D341Med (cell line): ENCODE data around the gene AP3D1.
"Not testable (repeated sequence)": the region's sequence is repeated elsewhere in the genome, so short reads cannot be mapped to it uniquely, and the experiment has no call there.

Experiments
- DNase-seq: peaks from one replicate; pipeline ENCODE4 v3.0.0; 2012; ENCODE audit warnings: low spot score

Gene AP3D1

GRCh38 chr19:2149980-2150793 is 1.2 kb downstream of the AP3D1 start:
- no peak for DNase-seq

- DNase-seq, result no peak
These were observed 2.8 kb downstream of the AP3D1 start for GRCh38 chr19:2148482-2149135.

GRCh38 chr19:2145831-2146241 is 5.5 kb downstream of the AP3D1 start:
- peak; percentile 20 for DNase-seq

- peak; percentile 22 for DNase-seq
These were observed 7.2 kb downstream of the AP3D1 start for GRCh38 chr19:2144190-2144589.

- DNase-seq, result peak; percentile 25
These were observed 9.1 kb downstream of the AP3D1 start for GRCh38 chr19:2142173-2142829.

DNA sequence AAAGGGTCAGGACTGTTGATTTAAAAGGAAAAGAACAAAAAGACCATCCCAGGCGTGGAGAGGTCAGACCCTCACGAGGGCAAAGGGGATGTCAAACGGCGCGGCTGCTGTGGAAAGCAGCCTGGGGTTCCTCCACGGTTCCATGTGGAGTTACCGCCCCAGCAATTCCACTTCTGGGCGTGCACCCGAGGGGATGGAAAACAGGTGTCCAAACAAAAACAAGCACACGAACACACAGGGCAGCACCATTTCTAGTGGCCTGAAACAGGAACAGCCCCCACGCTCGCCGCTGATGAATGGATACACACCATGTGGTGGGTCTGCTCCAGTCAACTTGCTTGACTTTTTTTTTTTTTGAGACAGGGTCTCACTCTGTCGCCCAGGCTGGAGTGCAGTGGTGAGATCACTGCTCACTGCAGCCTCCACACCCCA is 11.2 kb downstream of the AP3D1 start:
- no peak for DNase-seq

DNA sequence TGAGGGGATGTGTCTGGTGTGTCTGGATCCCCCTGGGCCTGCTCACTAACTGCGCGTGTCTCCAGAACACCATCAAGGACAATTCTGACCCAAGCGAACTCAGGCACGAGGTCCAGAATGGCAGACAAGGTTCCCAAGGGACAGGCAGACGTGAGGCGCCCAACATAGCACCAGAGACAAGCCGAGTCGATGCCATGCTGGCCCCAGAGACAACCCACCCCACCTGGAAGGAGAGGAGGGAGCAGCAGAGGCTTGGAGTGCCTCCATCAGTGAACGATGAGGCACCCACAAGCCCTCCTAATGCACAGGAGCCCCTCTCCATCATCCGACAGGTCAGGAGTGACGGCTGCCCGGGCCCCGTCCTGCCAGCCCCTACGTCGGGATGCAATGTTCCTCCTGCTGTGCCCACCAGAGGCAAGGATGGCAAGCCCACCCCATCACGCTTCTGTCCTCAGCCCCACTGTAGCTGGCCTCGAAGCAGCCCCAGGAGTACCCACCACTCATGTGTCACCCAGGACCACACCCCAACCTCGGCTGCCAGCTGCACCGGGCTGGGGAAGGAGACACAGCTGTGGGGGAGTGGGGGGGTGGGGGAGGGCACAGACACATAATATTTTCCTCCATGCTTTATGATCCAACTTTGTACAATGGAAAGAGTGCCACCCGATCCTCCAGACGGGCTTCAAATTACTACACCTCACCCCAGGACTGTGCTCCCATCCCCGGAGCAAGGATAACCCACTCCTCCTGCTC is 11.8 kb downstream of the AP3D1 start:
- DNase-seq, result no peak

DNA sequence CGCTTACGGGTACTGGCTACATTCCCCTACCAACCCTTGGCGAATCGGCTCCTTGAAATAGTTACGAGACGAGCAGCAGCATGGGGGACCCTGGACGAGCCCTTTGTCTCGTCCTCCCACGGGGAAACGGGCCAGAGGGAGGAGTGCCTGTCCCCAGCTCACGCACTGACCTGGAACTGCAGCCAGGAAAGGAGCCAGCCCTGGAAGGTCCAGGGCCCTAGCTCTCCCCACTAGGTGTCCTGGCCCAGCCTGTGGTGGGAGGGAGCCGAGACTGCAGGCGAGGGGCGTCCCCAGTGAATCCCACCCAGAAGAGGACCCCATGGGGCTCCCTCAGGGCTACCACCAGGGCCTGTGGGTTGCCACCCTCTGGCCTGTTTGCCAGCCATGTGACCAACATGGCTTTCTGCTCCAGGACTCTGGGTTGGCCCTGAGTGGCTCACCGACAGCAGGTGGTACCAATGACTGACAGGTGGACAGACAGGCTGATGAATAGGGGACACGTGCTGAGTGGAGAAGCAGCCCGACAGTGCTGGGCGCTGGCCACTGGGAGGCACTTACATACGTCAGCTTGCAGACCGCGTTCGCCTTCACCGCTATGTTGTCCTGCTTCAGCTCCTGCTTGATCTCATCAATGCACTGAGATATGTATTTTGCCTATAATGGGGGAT is 13.2 kb downstream of the AP3D1 start:
- DNase-seq, result no peak

GRCh38 chr19:2136796-2137195 is 14.6 kb downstream of the AP3D1 start:
- no peak for DNase-seq

- DNase-seq, result no peak
These were observed 15.6 kb downstream of the AP3D1 start for GRCh38 chr19:2135474-2136402.

DNA sequence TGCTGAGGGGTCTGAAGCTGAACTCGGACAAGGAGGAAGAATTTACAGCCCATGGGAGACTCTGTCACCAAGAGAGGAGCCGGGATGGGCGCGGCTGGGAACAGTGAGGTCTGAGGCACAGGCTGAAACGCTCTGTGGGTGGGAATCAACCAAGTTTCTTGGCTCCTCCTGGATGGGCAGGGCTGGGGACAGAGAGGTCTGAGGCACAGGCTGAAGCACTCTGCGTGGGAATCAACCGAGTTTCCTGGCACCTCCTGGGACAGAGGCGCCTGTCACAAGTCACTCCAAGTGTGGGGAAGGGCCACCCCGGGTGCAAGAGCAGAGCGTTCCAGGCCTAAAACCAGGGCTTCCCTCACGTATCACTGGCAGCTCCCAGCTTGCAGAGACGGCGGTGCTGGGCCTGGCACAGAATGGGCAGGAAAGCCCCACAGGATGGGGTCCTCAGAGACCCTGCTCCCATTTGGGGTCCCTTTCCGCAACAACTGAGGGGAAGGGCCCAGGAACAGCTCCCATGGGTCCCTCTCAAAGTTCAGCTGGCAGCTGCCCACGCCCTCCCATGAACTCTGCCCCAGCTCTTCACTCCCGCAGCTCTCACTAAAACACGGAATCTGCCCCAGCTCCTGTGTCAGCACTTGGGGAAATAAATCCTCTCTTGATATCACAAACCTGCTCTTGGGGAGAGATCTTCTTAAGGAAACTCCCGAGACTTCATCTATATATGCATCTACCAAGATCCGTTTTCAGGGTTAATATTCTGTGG is 18.5 kb downstream of the AP3D1 start:
- no peak for DNase-seq

GRCh38 chr19:2132191-2132590 is 19.2 kb downstream of the AP3D1 start:
- no peak for DNase-seq

DNA sequence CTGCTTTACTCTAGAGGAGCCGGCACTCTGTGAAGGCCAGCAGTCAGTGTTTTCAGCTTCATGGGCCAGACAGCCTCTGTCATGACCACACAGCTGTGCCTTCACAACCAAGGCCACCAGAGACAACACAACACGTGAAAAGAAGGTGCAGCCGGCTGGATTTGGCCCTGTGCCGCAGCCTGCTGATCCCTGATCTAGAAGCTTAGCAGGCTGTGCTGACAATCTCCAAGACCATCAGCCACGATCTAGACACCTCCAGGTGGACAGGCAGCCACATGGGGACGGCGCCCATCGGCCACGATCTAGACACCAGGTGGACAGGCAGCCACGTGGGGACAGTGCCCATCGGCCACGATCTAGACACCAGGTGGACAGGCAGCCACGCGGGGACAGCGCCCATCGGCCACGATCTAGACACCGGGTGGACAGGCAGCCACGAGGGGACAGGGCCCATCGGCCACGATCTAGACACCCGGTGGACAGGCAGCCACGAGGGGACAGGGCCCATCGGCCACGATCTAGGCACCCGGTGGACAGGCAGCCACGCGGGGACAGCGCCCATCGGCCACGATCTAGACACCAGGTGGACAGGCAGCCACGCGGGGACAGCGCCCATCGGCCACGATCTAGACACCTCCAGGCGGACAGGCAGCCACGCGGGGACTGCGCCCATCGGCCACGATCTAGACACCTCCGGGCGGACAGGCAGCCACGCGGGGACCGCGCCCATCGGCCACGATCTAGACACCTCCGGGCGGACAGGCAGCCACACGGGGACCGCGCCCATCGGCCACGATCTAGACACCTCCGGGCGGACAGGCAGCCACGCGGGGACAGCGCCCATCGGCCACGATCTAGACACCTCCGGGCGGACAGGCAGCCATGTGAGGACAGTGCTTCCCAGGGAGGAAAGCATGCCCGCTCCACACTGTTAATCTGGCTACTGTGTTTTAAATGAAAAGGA is 20.1 kb downstream of the AP3D1 start:
- not testable (repeated sequence) for DNase-seq

DNA sequence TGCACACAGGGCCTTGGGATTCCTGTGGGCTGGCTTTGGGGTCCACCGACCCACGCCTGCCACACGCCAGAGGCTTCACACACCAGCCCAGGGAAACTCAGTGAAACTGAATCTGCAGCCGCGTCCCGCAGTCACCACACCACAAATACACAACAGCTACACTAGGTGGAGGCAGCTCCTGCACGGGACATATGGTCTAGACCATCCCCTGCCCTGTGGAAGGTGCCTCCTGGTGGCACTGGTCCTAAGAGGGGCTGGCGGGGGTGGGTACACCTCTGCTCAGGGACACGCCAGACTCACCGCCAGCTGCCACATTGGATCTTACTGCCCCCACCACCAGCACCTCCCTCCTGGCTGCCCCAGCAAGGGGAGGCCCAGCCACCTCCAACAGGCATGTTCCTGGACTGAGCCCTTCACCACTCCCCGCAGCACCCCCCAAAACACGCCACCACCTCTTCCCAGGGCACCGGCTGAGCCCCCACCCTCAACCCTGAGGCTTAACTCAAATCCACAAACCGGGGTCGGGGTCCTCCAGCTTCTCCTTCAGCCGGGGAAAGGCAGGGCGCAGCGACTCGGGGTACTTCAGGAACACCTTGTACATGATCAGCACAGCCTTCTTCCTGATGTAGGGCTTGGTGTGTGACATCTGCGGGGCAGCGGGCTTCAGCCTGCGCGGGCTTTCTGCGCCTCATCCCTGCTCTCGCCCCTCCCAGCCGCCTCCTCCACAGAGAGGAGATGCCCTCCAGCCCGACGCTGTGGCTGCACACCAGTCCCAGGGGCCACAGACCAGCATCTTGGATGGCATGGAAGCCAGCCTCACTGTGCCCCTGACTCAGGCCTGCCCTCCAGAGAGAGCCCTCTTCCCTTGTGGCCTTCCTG is 21.2 kb downstream of the AP3D1 start:
- no peak for DNase-seq

DNA sequence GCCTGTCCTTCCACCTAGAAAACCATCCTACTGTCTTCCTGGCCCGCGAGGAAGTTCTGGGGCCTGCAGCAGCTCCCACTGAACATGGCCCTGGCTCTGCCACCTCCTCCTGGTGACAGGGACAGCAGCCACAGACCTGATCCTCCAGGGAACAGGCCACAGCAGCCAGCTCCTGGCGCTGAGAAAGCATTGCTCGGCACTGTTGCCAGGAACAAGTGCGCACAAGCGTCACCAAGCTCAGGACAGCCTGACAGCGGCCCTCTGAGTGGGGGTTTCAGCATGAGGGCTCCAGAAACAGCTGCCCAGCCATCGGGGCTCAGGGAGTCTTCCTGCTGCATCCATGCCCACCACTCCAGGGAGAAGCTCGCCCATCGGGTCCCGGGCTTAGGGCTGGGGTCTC is 21.9 kb downstream of the AP3D1 start:
- DNase-seq, result no peak

GRCh38 chr19:2129022-2129421 is 22.3 kb downstream of the AP3D1 start:
- DNase-seq, result no peak

DNA sequence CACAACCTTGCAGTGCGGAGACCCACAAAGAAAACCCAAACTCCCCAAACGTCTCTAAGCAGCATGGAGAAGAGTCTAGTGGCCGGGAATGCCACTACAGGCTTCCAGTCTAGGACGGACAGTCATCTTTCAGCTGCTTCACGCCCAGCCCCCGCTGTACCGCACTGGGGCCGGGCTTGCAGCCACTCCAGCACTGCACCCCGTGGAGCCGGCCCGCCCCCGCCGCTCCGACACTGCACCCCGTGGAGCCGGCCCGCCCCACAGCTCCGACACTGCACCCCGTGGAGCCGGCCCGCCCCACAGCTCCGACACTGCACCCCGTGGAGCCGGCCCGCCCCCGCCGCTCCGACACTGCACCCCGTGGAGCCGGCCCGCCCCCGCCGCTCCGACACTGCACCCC is 23.1 kb downstream of the AP3D1 start:
- not testable (repeated sequence) for DNase-seq

DNA sequence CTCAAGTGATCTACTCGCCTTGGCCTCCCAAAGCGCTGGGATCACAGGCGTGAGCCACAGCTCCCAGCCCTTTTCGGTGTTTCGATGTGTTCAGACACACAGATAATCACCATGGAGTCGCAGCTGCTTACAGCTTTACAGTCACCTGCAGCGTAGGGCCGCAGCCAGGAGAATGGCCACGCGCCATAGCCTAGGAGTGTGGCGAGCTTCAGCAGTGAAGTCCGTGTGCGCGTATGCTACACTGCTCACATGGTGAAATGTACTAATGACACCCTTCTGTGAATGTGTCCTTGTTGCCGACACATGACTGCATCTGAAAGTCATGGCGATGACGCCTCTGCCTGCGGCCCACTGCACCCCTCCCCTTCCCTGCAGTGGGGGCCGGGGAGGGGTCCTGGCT is 23.6 kb downstream of the AP3D1 start:
- DNase-seq, result no peak
